ENCODE measurements around the gene NCR1. TPM values are rescaled to one million over a fixed set of nuclear protein-coding genes. Genes with fewer than 3 reads are reported as not detected.
"Not testable (repeated sequence)": the region's sequence is repeated elsewhere in the genome, so short reads cannot be mapped to it uniquely, and the experiment has no call there.

The NCR1 gene
- total RNA-seq, 1 experiment from 2014 or later = not detected

- no peak for DNase-seq
- no TSS peak for BruUV-seq (replicated peaks)
- Histone ChIP-seq H3K36me3 (ENCODE audit: low read depth) (no peaks in the 10 kb centered on the region), H3K9me3 (ENCODE audit: insufficient read depth, low read depth) (no peaks in the 10 kb centered on the region), H3K27ac (no peak overlapping the region), H4K20me1 (ENCODE audit: insufficient read depth) (no peaks in the 10 kb centered on the region), H2AFZ (no peak overlapping the region), H3K79me2 (ENCODE audit: low read depth) (no peaks in the 10 kb centered on the region), H3F3A (ENCODE audit: insufficient read depth, low read depth) (no peaks in the 10 kb centered on the region), H3K4me3 (no peak overlapping the region), H3K4me1 (replicated peaks; ENCODE audit: insufficient read depth) (no peaks in the 10 kb centered on the region), H3K9me2 (ENCODE audit: insufficient read depth) (no peaks in the 10 kb centered on the region), H3K27me3 (ENCODE audit: insufficient read depth, low read depth) (peaks cover 22% of the 10 kb centered on the region), H3K4me2 (no peak overlapping the region)
- TF ChIP-seq EZH2 (IDR thresholded peaks at IDR 0.05; ENCODE audit: low read depth) (no peak), CTCF (conservative IDR thresholded peaks at IDR 0.05) (no peak)
- CTCF ChIA-PET = no interaction called here
- POLR2A ChIA-PET (ENCODE audit: unreplicated experiment) = no interaction called here
- intact Hi-C loops (cut with micrococcal nuclease; ENCODE audit: unreplicated experiment) = no loop called here
Measured at GRCh38 chr19:54893406-54893805, 12.5 kb upstream of the NCR1 start.

GRCh38 chr19:54894106-54894505 lies 11.8 kb upstream of the NCR1 start:
- H3F3A ChIP-seq (ENCODE audit: insufficient read depth, low read depth); H3K9me3 ChIP-seq (ENCODE audit: insufficient read depth, low read depth); H3K27ac ChIP-seq; H3K79me2 ChIP-seq (ENCODE audit: low read depth); H3K4me1 ChIP-seq (replicated peaks; ENCODE audit: insufficient read depth); DNase-seq; intact Hi-C loops (cut with micrococcal nuclease; ENCODE audit: unreplicated experiment); POLR2A ChIA-PET (ENCODE audit: unreplicated experiment); CTCF ChIA-PET; H2AFZ ChIP-seq; H3K4me3 ChIP-seq; H3K4me2 ChIP-seq; H3K9me2 ChIP-seq (ENCODE audit: insufficient read depth); BruUV-seq (replicated peaks); H4K20me1 ChIP-seq (ENCODE audit: insufficient read depth); H3K36me3 ChIP-seq (ENCODE audit: low read depth): not testable (repeated sequence)
- H3K27me3 ChIP-seq (ENCODE audit: insufficient read depth, low read depth) = peaks cover 20% of the 10 kb centered on the region

DNA sequence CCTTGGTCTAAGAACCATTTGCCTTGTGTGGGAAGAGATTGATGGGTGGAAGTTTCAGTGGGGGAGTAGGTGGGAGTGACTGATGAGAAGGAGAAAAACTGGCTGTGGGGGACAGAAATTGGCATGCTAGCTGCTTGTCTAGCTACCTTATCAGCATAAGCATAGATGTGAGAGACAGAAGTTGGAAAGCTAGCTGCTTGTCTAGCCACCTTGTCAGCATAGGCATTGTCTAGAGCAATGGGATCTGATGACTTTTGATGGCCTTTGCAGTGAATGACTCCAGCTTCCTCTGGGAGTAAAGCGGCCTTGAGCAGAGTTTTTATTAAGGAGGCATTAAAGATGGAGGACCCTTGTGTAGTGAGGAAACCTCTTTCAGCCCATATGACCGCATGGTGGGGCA lies 9.9 kb upstream of the NCR1 start:
- DNase-seq = no peak
- BruUV-seq (replicated peaks) = no TSS peak
- Histone ChIP-seq H3K27me3 (ENCODE audit: insufficient read depth, low read depth) (peaks cover 33% of the 10 kb centered on the region), H3K9me2 (ENCODE audit: insufficient read depth) (no peaks in the 10 kb centered on the region), H3K4me3 (no peak overlapping the region), H3K4me2 (no peak overlapping the region), H3K9me3 (ENCODE audit: insufficient read depth, low read depth) (no peaks in the 10 kb centered on the region), H3K4me1 (replicated peaks; ENCODE audit: insufficient read depth) (no peaks in the 10 kb centered on the region), H3K27ac (no peak overlapping the region), H2AFZ (no peak overlapping the region), H4K20me1 (ENCODE audit: insufficient read depth) (no peaks in the 10 kb centered on the region), H3K79me2 (ENCODE audit: low read depth) (no peaks in the 10 kb centered on the region), H3K36me3 (ENCODE audit: low read depth) (no peaks in the 10 kb centered on the region), H3F3A (ENCODE audit: insufficient read depth, low read depth) (no peaks in the 10 kb centered on the region)
- no peak for TF ChIP-seq CTCF (conservative IDR thresholded peaks at IDR 0.05)
- no peak for TF ChIP-seq EZH2 (IDR thresholded peaks at IDR 0.05; ENCODE audit: low read depth)
- intact Hi-C loops (cut with micrococcal nuclease; ENCODE audit: unreplicated experiment) = no loop called here
- ChIA-PET CTCF (no interaction called here), POLR2A (ENCODE audit: unreplicated experiment) (no interaction called here)

GRCh38 chr19:54898685-54899084 lies 7.3 kb upstream of the NCR1 start:
- intact Hi-C loops (cut with micrococcal nuclease; ENCODE audit: unreplicated experiment); H4K20me1 ChIP-seq (ENCODE audit: insufficient read depth); H3K4me3 ChIP-seq; H3K9me3 ChIP-seq (ENCODE audit: insufficient read depth, low read depth); H3K4me1 ChIP-seq (replicated peaks; ENCODE audit: insufficient read depth); H3K79me2 ChIP-seq (ENCODE audit: low read depth); H3K27ac ChIP-seq; POLR2A ChIA-PET (ENCODE audit: unreplicated experiment); CTCF ChIA-PET; DNase-seq; H3K36me3 ChIP-seq (ENCODE audit: low read depth); H3K9me2 ChIP-seq (ENCODE audit: insufficient read depth); H3K4me2 ChIP-seq; BruUV-seq (replicated peaks); H2AFZ ChIP-seq: not testable (repeated sequence)
- Histone ChIP-seq H3F3A (ENCODE audit: insufficient read depth, low read depth) (peaks cover 11% of the 10 kb centered on the region; the same call in 1 of the 2 replicates), H3K27me3 (ENCODE audit: insufficient read depth, low read depth) (peaks cover 28% of the 10 kb centered on the region)

DNA sequence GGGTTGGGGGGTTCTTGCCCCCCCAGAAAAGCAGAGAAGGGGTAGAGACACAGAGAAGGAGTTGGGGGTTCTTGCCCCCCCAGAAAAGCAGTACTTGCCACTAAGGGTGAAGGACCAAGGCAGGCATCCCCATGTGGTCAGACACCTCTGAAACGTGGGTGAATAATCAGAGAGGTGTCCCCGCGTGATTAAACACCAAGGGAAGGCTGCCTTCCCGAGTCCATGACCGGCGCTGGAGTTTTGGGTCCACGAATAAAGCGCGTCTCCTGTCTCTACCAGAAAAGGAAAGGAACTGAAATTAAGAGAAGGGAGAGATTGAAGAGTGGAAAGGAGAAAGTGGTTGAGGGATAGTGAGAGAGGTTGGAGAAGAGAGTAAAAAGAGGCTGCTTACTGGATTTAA lies 6.3 kb upstream of the NCR1 start:
- H3K4me1 ChIP-seq (replicated peaks; ENCODE audit: insufficient read depth); H3K79me2 ChIP-seq (ENCODE audit: low read depth); POLR2A ChIA-PET (ENCODE audit: unreplicated experiment); H3K9me3 ChIP-seq (ENCODE audit: insufficient read depth, low read depth); intact Hi-C loops (cut with micrococcal nuclease; ENCODE audit: unreplicated experiment); CTCF ChIA-PET; H3K4me3 ChIP-seq; H4K20me1 ChIP-seq (ENCODE audit: insufficient read depth); BruUV-seq (replicated peaks); H3K4me2 ChIP-seq; H2AFZ ChIP-seq; H3K36me3 ChIP-seq (ENCODE audit: low read depth); H3K27ac ChIP-seq; DNase-seq; H3K9me2 ChIP-seq (ENCODE audit: insufficient read depth): not testable (repeated sequence)
- H3F3A ChIP-seq (ENCODE audit: insufficient read depth, low read depth) = peaks cover 11% of the 10 kb centered on the region; the same call in 1 of the 2 replicates
- H3K27me3 ChIP-seq (ENCODE audit: insufficient read depth, low read depth) = peaks cover 26% of the 10 kb centered on the region

- POLR2A ChIA-PET (ENCODE audit: unreplicated experiment) = not testable (repeated sequence)
Measured at GRCh38 chr19:54901153-54901552, 4.8 kb upstream of the NCR1 start.

More at GRCh38 chr19:54901153-54901552, 4.8 kb upstream of the NCR1 start:
- H4K20me1 ChIP-seq (ENCODE audit: insufficient read depth); H3K4me2 ChIP-seq; H2AFZ ChIP-seq; H3K4me1 ChIP-seq (replicated peaks; ENCODE audit: insufficient read depth); H3K9me2 ChIP-seq (ENCODE audit: insufficient read depth); H3K4me3 ChIP-seq; H3K9me3 ChIP-seq (ENCODE audit: insufficient read depth, low read depth); H3K79me2 ChIP-seq (ENCODE audit: low read depth); intact Hi-C loops (cut with micrococcal nuclease; ENCODE audit: unreplicated experiment); BruUV-seq (replicated peaks); H3K36me3 ChIP-seq (ENCODE audit: low read depth); H3K27ac ChIP-seq: not testable (repeated sequence)
- CTCF ChIA-PET = interaction anchor here (0.6 kb wide), 1 partner anchor 263 kb away, joined by 3 read pairs; no protein-coding TSS in a partner anchor
- H3F3A ChIP-seq (ENCODE audit: insufficient read depth, low read depth) = peaks cover 11% of the 10 kb centered on the region; the same call in 1 of the 2 replicates
- H3K27me3 ChIP-seq (ENCODE audit: insufficient read depth, low read depth) = peaks cover 32% of the 10 kb centered on the region
- DNase-seq = peak; percentile 24 to 59

Measured in PC-9 (cell line).